HCT116 (cell line): ENCODE results near the gene RAD50.
"Not testable (repeated sequence)": the region's sequence is repeated elsewhere in the genome, so short reads cannot be mapped to it uniquely, and the experiment has no call there.

Experiments
- CEBPB ChIP-seq: IDR thresholded peaks from 2 replicates; pipeline ENCODE4 v1.6.1; 2012; ENCODE audit warnings: low read depth
- CTCF ChIP-seq, 3 experiments: fragments of 200-600 bp in 1 of 3; sonication (generic) in 1 of 3; IDR thresholded peaks in 2 of 3; conservative IDR thresholded peaks in 1 of 3; 2 replicates each; pipeline ENCODE4 v1.5.1; 2012 to 2017; ENCODE audit warnings: low read depth in 2 of 3, low read length in 2 of 3, antibody characterized with exemption in 1 of 3, borderline replicate concordance in 1 of 3, control low read depth in 1 of 3, mild to moderate bottlenecking in 1 of 3, mixed read lengths in 1 of 3, mixed run types in 1 of 3, moderate library complexity in 1 of 3; ENCODE audit not compliant: insufficient read depth in 1 of 3
- EZH2phosphoT487 ChIP-seq: fragments of 200-600 bp; IDR thresholded peaks from 2 replicates; pipeline ENCODE4 v1.6.1; 2018; ENCODE audit warnings: antibody characterized with exemption, borderline replicate concordance
- JUND ChIP-seq: IDR thresholded peaks from 2 replicates; pipeline ENCODE4 v1.6.1; 2012
- POLR2AphosphoS5 ChIP-seq: IDR thresholded peaks from 2 replicates; pipeline ENCODE4 v1.6.1; 2011; ENCODE audit warnings: mild to moderate bottlenecking, low read depth, low read length, moderate library complexity
- TCF7L2 ChIP-seq: IDR thresholded peaks from 2 replicates; pipeline ENCODE4 v1.7.0; 2011; ENCODE audit warnings: borderline replicate concordance, inconsistent platforms; ENCODE audit not compliant: insufficient read depth, insufficient read length; ENCODE audit errors: extremely low read depth
- ZBTB33 ChIP-seq: IDR thresholded peaks from 2 replicates; pipeline ENCODE4 v1.6.1; 2011; ENCODE audit warnings: mild to moderate bottlenecking, low read length, moderate library complexity; ENCODE audit not compliant: insufficient replicate concordance; ENCODE audit errors: extremely low read depth
- ZFX ChIP-seq: fragments of 450-650 bp; IDR thresholded peaks from 2 replicates; pipeline ENCODE4 v1.6.1; 2017
- TF ChIP-seq, protein P1 (sequence below): IDR thresholded peaks from 2 replicates; pipeline ENCODE4 v1.6.1; 2012
- TF ChIP-seq, protein P2 (sequence below): IDR thresholded peaks from 2 replicates; pipeline ENCODE4 v1.6.1; 2012; ENCODE audit warnings: low read depth

- TF ChIP-seq, protein P1, sequence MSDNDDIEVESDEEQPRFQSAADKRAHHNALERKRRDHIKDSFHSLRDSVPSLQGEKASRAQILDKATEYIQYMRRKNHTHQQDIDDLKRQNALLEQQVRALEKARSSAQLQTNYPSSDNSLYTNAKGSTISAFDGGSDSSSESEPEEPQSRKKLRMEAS, result not testable (repeated sequence)
- not testable (repeated sequence) for TF ChIP-seq CEBPB; ZFX; JUND; EZH2phosphoT487; CTCF (IDR thresholded peaks at IDR 0.05 in 2 of 3, conservative IDR thresholded peaks at IDR 0.05 in 1 of 3; ENCODE audit: borderline replicate concordance in 1 of 3, insufficient read depth in 1 of 3, low read depth in 2 of 3, low read length in 2 of 3); ZBTB33; TCF7L2; POLR2AphosphoS5
- TF ChIP-seq, protein P2, sequence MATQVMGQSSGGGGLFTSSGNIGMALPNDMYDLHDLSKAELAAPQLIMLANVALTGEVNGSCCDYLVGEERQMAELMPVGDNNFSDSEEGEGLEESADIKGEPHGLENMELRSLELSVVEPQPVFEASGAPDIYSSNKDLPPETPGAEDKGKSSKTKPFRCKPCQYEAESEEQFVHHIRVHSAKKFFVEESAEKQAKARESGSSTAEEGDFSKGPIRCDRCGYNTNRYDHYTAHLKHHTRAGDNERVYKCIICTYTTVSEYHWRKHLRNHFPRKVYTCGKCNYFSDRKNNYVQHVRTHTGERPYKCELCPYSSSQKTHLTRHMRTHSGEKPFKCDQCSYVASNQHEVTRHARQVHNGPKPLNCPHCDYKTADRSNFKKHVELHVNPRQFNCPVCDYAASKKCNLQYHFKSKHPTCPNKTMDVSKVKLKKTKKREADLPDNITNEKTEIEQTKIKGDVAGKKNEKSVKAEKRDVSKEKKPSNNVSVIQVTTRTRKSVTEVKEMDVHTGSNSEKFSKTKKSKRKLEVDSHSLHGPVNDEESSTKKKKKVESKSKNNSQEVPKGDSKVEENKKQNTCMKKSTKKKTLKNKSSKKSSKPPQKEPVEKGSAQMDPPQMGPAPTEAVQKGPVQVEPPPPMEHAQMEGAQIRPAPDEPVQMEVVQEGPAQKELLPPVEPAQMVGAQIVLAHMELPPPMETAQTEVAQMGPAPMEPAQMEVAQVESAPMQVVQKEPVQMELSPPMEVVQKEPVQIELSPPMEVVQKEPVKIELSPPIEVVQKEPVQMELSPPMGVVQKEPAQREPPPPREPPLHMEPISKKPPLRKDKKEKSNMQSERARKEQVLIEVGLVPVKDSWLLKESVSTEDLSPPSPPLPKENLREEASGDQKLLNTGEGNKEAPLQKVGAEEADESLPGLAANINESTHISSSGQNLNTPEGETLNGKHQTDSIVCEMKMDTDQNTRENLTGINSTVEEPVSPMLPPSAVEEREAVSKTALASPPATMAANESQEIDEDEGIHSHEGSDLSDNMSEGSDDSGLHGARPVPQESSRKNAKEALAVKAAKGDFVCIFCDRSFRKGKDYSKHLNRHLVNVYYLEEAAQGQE, result not testable (repeated sequence)
Measured at GRCh38 chr5:132522067-132522466, 34.7 kb upstream of the RAD50 start.
